ENCODE results near the gene EZH2.

The EZH2 gene

DNA sequence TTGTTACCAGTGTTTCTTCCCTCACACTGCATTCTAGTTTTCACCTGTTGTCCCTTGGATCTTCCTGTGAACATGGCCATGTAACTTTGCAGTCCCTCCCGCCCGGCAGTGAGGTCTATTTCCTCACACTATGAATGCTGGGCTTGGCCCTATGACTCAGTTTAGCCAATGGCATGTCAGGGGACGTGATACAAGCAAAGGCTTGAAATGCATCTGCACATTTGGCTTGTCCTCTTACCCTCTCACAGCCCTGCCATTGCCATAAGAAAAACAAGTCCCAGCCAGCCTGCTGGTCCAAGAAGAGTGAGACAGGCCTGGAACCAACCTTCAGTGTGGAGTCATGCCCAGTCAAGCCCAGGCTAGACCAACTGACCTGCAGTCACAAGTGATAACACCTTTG lies 17.1 kb upstream of the EZH2 start:
- no peak for DNase-seq (ENCODE audit: low read depth in 2 of 2)

DNA sequence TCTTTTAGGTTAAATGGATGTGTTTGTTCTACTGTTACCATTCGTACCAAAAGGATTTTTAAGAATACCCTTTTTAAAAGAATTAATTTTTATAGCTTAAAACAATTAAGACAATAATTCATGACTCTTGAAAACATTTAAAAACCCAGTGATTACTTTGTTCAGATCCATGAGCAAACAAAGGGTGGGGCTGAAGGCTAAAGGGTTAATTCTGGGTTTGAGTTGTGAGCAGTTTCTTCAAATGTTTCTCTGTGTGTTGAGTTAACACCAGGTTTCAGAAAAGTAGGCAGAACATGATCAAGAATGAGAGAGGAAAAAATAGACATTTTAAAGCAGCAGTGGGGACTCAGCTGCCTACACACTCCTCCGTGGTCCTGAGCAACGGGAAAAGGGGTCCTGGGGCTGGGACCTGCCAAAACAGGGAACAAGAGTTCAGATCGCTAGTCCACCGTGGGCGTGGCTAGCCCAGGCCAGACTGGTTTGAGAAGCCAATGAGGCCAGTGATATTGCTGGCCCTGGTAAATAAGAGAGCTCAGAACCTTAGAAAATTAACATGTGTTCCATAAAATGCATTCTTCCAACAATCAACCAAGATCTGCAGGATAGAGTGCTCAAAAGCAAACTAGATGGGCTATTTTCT lies 14.9 kb upstream of the EZH2 start:
- DNase-seq (ENCODE audit: low read depth in 2 of 2) = no peak

DNA sequence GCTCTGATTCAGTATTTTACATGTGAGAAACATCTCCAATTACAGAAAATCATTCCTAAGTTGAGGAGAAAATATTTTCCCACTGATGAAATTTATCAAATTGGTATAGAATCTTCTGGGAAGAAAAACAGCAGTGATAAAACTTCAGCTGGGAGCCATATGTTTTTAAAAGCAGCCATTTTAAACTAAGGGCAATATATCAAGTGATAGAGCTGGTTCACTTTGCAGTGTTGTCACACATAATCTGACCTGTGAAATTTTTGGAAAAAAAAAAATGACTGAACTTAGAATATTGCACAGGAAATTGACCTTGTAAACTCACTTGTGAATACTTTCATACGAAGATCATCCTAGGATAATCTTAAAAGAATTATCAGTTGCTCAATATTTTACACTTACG lies 10.5 kb upstream of the EZH2 start:
- DNase-seq (ENCODE audit: low read depth in 2 of 2) = no peak

DNA sequence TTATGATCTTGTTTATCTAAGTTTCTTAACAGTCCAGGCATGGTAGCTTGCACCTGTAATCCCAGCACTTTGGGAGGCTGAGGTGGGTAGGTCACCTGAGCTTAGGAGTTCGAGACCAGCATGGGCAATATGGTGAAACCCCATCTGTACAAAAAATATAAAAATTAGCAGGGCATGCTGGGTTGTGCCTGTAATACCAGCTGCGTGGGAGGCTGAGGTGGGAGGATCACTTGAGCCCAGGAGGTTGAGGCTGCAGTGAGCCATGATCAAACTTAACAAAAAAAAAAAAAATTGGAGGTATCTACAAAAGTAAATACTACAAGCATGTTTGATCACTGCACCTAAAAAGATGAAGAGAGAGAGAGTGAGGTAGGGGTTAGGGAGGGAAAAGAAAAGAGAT lies 9.0 kb upstream of the EZH2 start:
- no peak for DNase-seq (ENCODE audit: low read depth in 2 of 2)

DNA sequence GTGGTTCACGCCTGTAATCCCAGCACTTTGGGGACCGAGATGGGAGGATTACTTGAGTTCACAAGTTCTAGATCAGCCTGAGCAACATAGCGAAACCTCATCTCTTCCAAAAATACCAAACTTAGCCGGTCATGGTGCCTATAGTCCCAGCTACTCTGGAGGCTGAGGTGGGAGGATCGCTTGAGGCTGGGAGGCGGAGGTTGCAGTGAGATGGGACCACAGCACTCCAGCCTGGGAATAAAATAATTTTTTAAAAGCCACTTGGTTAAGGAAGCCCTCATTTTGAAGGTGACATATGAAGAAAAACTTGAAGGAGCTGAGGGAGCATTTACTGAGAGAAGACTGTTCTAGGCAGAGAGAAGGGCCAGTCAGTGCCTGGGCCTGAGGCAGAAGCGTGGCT lies 4.2 kb upstream of the EZH2 start:
- DNase-seq (ENCODE audit: low read depth in 2 of 2) = no peak

DNA sequence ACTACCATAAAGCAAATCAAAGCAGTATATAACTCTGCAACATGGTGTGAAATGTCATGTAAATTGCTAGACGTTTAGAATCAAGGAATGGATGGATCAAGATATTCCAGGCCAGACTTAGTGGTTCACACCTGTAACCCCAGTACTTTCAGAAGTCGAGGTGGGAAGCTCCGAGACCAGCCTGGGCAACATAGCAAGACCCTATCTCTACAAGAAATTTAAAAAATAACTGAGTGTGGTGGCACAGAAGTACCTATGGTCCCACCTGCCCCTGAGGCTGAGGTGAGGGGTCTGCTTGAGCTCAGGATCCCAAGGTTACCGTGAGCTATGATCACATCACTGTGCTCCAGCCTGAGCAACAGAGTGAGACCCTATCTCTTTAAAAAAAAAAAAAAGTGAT lies 2.8 kb upstream of the EZH2 start:
- DNase-seq (ENCODE audit: low read depth in 2 of 2) = no peak

DNA sequence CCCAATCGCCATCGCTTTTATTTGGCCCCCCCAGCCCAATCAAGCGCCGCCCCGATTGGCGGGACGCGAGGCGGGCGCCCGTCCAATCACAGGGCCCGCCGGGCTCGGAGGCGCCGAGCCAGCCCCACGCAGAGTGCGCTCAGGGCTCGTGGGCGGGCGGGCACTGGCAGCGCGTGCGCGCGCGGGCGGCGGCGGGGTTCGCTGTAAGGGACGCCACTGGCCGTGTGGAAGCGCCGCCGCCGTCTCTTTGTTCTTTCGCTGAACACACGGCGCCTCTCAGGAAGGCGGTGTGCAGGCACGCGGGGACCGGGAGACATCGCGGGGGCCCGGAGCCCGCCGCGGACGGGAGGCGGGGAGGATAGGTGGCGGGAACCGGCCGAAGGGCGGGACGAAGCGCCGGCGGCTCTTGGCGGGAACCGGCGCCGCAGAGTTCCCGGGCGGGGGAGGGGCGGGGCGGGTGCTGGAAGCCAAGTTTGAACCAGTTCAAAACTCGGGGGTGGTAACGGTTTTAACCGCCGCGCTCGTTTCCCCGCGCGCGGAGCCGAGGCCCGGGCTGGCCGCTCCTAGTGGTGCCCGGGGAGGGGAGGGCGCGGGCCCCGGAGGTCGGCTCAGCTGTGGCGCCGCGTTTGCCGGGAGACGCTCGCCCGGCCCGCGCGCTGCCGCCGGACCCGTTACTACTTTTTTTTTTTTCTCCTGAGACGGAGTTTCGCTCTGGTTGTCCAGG lies 370 bp upstream of the EZH2 start:
- peak; percentile 86 to 89 for DNase-seq (ENCODE audit: low read depth in 2 of 2)

DNA sequence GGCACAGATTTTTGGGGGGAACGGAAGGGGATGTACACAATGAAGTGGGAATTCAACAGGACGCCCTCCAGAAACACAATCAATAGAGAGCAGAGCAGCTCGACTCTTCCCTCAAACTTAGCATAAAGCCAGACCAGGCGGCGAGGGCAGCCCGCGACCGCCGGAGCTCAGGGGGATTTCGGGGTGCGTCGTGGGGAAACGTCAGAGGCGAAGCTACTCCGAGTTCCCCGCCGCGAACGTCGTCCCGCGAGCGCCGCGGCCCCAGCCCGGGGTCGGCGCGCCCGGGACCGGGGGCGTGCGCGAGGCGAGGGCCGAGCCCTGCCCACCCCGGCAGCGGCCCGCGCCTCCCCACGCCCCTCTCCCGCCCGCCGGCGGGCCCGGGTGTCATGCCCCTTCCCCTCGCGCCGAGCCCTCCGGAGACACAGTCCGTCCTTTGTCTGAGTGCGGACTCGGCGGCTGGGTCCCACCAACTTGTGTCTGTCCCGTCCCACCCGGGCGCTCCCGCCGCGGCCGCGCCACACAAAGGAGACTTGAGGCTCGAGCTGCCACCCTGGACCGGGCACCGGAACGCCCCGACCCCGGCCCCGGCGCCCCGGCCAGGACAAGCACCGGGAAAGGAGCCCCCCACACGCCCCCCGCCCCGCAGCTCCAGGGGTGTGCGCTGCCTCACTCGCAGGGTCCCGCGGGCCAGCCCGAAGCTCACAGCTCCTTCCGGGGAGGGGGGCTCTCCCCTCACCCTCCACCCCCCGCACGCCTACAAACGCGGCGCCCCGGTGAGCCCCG lies 634 bp downstream of the EZH2 start:
- DNase-seq (ENCODE audit: low read depth in 2 of 2) = peak; percentile 31

DNA sequence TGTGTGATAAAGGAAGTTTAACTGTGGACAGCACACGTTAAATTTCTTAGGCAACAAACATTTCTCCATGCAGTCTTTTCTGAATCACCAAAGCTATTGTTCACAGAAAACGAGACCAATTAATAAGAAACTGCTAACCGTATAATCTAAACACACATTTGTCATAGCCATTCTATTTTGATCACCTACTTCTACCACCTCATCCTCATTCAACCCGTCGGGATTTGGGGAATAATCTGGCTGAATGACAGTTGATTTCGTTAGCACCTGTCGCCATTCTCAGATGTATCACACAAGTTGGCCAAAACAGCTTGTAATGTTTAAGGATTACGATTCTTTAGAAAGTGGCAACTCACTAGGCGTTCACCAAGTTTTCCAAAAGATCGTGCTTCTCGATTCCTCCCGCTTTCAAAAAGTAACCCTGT lies 1.2 kb downstream of the EZH2 start:
- no peak for DNase-seq (ENCODE audit: low read depth in 2 of 2)

DNA sequence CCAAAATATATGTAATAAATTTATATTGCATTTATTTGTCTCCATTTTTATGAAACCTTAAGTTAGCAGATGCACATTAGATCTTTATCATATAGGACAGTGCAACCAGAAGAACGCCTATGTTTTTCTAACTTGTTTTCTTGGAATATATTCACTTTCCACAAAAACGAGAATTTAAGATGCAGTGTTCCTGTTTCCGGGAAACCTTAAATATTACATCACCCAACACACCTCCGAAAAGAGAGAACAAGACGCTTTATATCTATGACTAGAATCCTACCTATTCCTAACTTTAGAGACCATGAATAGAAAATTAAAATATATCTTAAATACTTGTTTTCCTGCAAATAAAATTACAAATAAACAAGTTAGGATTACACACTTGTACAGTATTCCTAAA lies 1.9 kb downstream of the EZH2 start:
- DNase-seq (ENCODE audit: low read depth in 2 of 2) = no peak

DNA sequence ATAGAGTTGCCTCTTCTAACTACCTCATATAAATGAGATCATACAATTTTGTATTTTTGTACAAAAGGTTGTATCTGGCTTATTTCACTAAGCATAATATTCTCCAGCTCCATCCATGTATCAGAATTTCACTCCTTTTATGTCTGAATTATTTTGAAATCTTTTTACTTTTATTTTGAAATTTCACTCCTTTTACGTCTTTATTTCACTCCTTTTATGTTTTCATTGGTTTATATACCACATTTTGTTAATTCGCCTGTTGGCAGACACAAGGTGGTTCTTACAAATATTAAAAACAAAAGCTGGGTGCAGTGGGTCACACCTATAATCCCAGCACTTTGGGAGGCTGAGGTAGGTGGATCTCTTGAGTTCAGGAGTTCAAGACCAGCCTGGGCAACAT lies 5.8 kb downstream of the EZH2 start:
- no peak for DNase-seq (ENCODE audit: low read depth in 2 of 2)

DNA sequence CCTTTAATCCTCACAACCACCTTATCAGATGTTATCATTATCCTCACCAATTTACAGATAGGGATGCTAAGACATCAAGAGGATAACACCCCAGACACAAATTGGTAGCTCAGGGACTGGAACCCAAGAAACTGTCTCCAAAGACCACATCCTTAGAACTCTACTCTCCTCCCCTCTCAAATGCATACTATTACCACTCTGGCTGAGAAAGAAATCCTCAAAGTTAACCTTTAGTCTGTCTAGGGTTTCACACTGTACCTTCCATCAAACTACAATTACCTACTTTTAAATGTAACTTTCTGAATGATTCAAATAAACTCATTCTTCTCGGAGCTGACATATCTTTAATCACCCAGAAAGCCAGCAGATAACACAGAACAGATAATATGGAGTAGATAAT lies 6.6 kb downstream of the EZH2 start:
- DNase-seq (ENCODE audit: low read depth in 2 of 2) = no peak

DNA sequence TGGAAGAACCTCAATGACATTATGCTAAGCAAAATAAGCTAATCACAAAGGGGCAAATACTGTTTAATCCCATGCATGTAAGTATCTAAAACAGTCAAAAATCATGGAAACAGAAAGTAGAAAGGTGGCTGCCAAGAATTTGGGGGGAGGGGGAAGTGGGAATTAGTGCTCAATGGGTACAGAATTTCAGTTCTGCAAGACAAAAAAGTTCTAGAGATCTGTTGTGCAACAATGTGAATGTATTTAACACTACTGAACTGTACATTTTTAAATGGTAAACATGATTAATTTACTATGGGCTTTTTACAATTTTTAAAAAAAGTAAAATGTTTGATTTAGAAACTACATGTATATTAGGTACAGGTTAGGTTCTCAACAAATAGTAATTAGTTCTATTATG lies 11.9 kb downstream of the EZH2 start:
- no peak for DNase-seq (ENCODE audit: low read depth in 2 of 2)

DNA sequence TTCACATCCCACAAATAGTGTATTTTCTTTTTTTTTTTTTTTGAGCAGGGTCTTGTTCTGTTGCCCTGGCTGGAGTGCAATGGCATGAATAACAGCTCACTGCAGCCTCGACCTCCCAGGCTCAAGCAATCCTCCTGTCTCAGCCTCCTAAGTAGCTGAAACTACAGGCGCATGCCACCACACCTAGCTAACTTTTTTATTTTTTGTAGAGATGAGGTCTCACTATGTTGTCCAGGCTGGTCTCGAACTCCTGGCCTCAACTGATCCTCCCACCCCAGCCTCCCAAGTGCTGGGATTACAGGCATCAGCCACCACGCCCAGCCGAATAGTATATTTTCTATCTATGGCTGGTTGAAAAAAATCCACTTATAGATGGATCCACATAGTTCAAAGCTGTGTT lies 12.5 kb downstream of the EZH2 start:
- DNase-seq (ENCODE audit: low read depth in 2 of 2) = no peak

DNA sequence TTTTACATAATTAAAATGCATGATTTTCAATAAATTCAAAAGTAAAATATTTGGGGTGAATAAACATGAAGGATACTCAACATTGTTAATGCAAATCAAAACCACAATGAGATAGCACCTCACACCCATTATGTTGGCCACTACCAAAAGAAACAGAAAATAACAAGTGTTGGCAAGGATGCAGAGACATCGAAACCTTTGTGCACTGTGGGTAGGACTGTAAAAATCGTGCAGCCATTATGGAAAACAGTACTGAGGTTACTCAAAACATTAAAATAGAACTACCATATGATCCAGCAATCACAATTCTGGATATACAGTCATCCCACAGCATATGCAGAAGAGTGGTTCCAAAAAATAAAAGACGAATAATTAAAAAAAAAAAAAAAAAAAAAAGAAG lies 13.1 kb downstream of the EZH2 start:
- no peak for DNase-seq (ENCODE audit: low read depth in 2 of 2)

DNA sequence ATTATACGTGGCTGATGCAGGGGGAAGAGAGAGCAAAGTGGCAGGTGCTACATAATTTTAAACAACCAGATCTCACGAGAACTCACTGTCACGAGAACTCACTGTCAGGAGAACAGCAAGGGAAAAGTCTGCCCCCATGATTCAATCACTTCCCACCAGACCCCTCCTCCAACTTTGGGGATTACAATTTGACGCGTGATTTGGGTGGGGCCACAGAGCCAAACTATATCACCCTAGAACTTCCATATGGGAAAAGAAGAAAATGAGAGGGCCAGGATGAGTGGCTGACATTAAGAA lies 15.8 kb downstream of the EZH2 start:
- no peak for DNase-seq (ENCODE audit: low read depth in 2 of 2)

DNA sequence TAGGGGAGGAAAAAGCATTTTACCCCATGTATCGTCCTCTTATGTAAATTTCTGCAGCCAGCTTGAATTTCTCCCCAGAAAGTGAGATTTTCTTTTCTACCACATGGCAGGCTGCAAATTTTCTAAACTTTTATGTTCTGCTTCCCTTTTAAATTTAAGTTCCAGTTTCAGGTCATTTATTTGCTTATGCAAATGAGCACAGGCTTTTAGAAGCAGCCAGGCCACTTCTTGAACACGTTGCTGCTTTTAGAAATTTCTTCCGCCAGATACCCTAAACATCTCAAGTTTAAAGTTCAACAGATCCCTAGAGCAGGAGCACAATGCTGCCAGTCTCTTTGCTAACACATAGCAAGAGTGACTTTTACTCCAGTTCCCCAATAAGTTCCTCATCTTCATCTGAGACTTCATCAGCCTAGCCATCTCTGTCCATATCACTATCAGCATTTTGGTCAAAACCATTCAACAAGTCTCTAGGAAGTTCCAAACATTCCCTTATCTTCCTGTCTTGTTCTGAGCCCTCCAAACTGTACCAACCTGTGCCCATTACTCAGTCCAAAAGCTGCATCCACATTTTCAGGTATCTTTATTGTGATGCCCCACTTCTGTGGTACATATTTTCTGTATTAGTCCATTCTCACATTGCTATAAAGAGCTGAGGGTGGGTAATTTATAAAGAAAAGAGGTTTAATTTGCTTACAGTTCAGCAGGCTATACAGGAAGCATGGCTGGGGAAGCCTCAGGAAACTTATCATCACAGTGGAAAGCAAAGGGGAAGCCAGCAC lies 16.3 kb downstream of the EZH2 start:
- DNase-seq (ENCODE audit: low read depth in 2 of 2) = no peak

DNA sequence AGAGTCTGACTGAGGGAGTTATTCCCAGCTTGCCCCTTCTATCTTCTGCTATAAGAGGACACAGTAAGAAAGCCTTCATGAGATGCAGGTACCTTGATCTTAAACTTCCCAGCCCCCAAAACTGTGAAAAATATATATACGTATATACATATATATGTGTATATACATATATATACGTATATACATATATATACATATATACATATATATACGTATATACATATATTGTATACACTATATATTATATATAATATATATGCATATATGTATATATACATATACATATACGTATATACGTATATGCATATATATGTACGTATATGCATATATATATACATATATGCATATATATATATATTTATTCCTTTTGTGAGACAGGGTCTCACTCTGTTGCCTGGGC lies 17.7 kb downstream of the EZH2 start:
- no peak for DNase-seq (ENCODE audit: low read depth in 2 of 2)

DNA sequence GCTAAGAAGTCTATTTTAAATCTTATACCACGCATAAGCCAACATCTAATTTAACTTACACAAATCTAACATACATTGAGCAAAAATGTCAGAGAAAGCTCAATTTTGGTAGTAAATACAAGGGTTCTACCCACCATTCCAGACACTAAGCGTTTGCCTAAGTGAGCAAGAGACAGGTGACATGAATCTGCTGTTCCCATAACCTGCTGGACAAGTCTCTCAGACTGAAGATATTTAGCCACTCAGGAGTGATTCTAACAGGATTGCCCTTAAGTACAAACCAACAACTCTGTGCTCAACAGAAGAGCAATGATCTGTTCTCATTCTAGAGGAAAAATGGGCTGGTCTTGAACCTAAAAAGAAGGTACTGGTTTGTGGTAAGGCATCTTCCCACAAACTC lies 18.8 kb downstream of the EZH2 start:
- DNase-seq (ENCODE audit: low read depth in 2 of 2) = no peak

DNA sequence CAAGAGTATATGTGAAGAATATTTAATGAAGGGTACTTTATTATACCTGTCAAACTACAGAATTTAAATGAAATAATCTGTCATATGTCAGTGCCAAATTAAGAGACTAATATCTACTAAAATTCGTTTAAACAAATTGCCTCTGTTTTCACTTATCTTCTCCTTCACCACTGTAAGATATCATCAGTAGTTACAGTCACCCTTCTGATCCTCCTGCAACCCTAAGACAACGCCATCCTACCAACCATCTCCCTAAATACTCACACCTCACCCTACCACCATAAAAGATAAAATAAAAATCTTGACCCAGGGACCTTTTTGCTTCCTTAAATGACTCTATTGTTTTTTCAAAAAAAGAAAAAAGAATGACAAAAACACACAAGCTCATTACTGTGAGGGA lies 20.8 kb downstream of the EZH2 start:
- no peak for DNase-seq (ENCODE audit: low read depth in 2 of 2)

DNA sequence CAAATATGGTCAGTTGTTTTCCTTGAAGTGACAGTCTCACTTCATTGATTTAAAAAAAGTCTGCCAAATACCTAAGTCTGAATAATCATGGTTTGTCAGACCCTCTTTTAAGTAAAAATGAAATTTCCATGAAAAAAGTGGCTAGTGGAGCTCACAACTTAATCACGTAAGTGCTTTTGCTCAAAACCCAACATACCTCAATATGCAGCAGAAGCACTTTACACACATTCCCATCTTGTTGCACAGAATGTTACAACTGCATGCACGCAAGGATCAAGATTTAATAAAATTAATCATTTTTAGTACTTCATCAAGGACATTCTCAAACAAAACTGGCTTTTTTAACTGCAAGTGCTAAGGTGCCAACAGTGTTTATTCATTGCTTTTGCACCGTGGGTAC lies 21.6 kb downstream of the EZH2 start:
- DNase-seq (ENCODE audit: low read depth in 2 of 2) = no peak

DNA sequence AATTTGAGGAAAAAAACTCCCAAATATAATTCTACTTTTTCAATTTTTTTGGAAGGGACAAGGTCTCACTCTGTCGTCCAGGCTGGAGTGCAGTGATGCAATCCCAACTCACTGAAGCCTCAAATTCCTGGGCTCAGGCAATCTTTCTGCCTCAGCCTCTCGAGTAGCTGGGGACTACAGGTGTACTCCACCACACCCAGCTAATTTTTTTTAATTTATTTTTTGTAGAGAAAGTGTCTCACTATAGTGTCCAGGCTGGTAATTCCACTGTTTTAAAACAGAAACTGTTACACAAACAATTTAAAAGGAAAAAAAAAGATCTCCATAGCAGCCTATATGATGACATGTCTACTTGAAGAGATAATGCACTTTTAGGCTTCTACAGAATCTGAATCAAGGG lies 25.6 kb downstream of the EZH2 start:
- no peak for DNase-seq (ENCODE audit: low read depth in 2 of 2)

DNA sequence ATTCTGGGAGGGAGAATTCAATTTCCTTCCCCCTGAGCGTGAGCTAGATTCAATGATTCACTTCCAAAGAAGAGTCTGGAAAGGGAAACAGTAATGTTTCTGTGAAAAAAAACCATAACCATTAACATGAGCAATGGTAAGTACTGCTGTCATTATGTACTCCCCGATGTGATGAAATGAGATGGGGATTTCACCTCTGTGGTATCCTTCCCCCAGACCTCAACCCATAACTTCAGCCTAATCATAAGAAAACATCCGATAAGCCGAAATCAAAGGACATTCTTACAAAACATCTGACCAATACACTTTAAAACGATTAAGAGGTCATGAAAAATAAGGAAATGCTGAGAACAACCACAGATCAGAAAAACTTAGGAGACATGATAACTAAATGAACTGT lies 27.2 kb downstream of the EZH2 start:
- DNase-seq (ENCODE audit: low read depth in 2 of 2) = no peak

All from stimulated activated CD4-positive, alpha-beta T cell treated with anti-CD3 and anti-CD28 coated beads, Interleukin-12 subunit alpha, Interleukin-12 subunit beta, amount 100 ng/mL, for 24 hours (primary cell).